ENCODE results near the gene EHD3.

The EHD3 gene

DNA sequence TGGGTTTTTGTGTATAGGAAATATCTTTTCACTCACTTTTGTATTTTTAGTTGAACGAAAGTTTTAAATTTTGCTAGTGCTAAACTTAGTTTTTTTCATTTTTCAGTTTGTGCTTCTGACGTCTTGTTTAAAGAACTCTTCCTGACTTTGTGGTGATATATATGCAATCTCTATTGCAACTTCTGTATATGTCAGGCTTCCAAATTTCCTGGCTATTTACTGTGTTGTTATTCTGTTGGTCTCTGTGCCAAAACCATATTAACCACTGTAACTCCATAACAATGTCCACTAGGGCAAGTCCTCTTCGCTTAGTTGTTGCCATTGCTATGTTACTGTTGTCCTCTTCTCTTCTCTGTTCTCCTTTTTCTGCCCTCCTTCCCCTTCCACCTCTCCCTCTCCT is 3.2 kb upstream of the EHD3 start:
- H3K27ac ChIP-seq (ENCODE audit: low read length, poor library complexity, severe bottlenecking): no peak overlapping the region
- no peak overlapping the region for H2BK120ac ChIP-seq (ENCODE audit: low read depth, low read length)
- no peaks in the 10 kb centered on the region for H3K9me3 ChIP-seq (ENCODE audit: control insufficient read depth, low read length)
- no peak overlapping the region for H2AK5ac ChIP-seq (ENCODE audit: low read length, severe bottlenecking)
- H2BK15ac ChIP-seq (ENCODE audit: low read depth, poor library complexity, severe bottlenecking): no peak overlapping the region
- peaks cover 7% of the 10 kb centered on the region for H3K79me1 ChIP-seq (replicated peaks; ENCODE audit: low read length, poor library complexity, severe bottlenecking)
- H3K4me3 ChIP-seq (ENCODE audit: insufficient read depth in 1 of 2, low read depth in 1 of 2, low read length in 2 of 2): no peak overlapping the region
- peaks cover 0 to 20% of the 10 kb centered on the region in 2 experiments for H3K27me3 ChIP-seq (ENCODE audit: control insufficient read depth in 1 of 2, insufficient read depth in 1 of 2, low read length in 2 of 2)
- no peak overlapping the region for H3K23ac ChIP-seq (ENCODE audit: low read length in 2 of 2)
- no peak overlapping the region for H4K8ac ChIP-seq (ENCODE audit: low read length)
- no peak overlapping the region for H3K9ac ChIP-seq (ENCODE audit: low read length)
- H3K36me3 ChIP-seq (ENCODE audit: control insufficient read depth in 1 of 2, insufficient read depth in 2 of 2, low read depth in 1 of 2, low read length in 2 of 2): no peaks in the 10 kb centered on the region
- no peak for DNase-seq
- H3K14ac ChIP-seq (ENCODE audit: low read length in 2 of 2): no peak overlapping the region
- WGBS: 95% methylated on average over 3 of the region's 3 CpGs
- no peak overlapping the region for H2AFZ ChIP-seq (ENCODE audit: low read depth, low read length)
- no peak overlapping the region for H2BK5ac ChIP-seq (ENCODE audit: low read depth, low read length, poor library complexity, severe bottlenecking)
- H3K18ac ChIP-seq (ENCODE audit: low read depth in 1 of 2, low read length in 2 of 2): no peak overlapping the region
- H3K4me2 ChIP-seq (ENCODE audit: low read length, poor library complexity, severe bottlenecking): no peak overlapping the region
- H2BK12ac ChIP-seq (ENCODE audit: low read length in 2 of 2): no peak overlapping the region
- H4K91ac ChIP-seq (ENCODE audit: low read length): no peak overlapping the region
- no peak overlapping the region for H3K4ac ChIP-seq (ENCODE audit: low read depth in 1 of 2, low read length in 2 of 2)
- peaks cover 11% of the 10 kb centered on the region for H3K4me1 ChIP-seq (ENCODE audit: control insufficient read depth, insufficient read depth, low read depth, low read length)

DNA sequence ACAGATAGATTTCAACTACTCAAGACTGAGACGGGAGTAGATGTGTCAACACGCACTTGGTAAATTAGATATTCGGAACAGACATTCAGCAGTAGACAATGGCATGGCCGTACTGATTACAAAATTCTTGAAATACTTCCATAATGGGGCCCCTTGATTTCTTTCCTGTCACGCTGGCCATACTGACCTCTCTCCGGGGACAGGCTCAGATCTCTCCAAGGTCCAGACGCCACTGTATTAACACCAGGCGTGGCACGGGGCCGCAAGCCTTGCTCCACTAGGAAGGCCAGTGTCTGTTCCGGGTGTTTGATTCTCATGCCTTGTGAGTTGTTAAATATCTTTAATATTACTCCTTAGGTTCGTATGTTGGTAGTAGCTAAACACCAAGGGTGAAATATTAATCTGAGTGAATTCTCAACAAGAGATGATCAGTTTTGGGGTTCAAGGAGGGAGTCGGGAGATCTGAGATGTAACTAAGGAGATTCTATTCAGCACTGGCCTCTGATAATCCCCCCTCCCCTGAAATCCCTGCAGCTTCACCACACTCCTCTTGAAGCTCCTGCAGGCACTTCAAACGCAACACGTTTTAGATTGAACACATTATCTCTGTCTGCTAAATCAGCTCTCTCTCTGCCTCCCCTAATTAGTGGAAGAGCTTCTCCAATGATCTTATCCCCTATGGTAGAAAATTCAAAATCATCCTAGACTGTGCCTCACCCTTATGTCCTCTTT is 2.2 kb upstream of the EHD3 start:
- no peak overlapping the region for H2AFZ ChIP-seq (ENCODE audit: low read depth, low read length)
- H3K79me1 ChIP-seq (replicated peaks; ENCODE audit: low read length, poor library complexity, severe bottlenecking): peaks cover 11% of the 10 kb centered on the region
- no peak overlapping the region for H2BK15ac ChIP-seq (ENCODE audit: low read depth, poor library complexity, severe bottlenecking)
- H2AK5ac ChIP-seq (ENCODE audit: low read length, severe bottlenecking): no peak overlapping the region
- peaks cover 0 to 13% of the 10 kb centered on the region in 2 experiments for H3K27me3 ChIP-seq (ENCODE audit: control insufficient read depth in 1 of 2, insufficient read depth in 1 of 2, low read length in 2 of 2)
- H3K4me2 ChIP-seq (ENCODE audit: low read length, poor library complexity, severe bottlenecking): no peak overlapping the region
- H3K36me3 ChIP-seq (ENCODE audit: control insufficient read depth in 1 of 2, insufficient read depth in 2 of 2, low read depth in 1 of 2, low read length in 2 of 2): no peaks in the 10 kb centered on the region
- no peak overlapping the region for H3K27ac ChIP-seq (ENCODE audit: low read length, poor library complexity, severe bottlenecking)
- no peaks in the 10 kb centered on the region for H3K9me3 ChIP-seq (ENCODE audit: control insufficient read depth, low read length)
- no peak for DNase-seq
- H2BK5ac ChIP-seq (ENCODE audit: low read depth, low read length, poor library complexity, severe bottlenecking): no peak overlapping the region
- no peak overlapping the region for H3K14ac ChIP-seq (ENCODE audit: low read length in 2 of 2)
- H2BK120ac ChIP-seq (ENCODE audit: low read depth, low read length): no peak overlapping the region
- H4K8ac ChIP-seq (ENCODE audit: low read length): no peak overlapping the region
- no peak overlapping the region for H3K4ac ChIP-seq (ENCODE audit: low read depth in 1 of 2, low read length in 2 of 2)
- H3K18ac ChIP-seq (ENCODE audit: low read depth in 1 of 2, low read length in 2 of 2): no peak overlapping the region
- no peak overlapping the region for H3K23ac ChIP-seq (ENCODE audit: low read length in 2 of 2)
- 63% methylated on average over 15 of the region's 15 CpGs for WGBS
- peaks cover 15% of the 10 kb centered on the region for H3K4me1 ChIP-seq (ENCODE audit: control insufficient read depth, insufficient read depth, low read depth, low read length)
- H3K9ac ChIP-seq (ENCODE audit: low read length): no peak overlapping the region
- no peak overlapping the region for H4K91ac ChIP-seq (ENCODE audit: low read length)
- H2BK12ac ChIP-seq (ENCODE audit: low read length in 2 of 2): no peak overlapping the region
- no peak overlapping the region for H3K4me3 ChIP-seq (ENCODE audit: insufficient read depth in 1 of 2, low read depth in 1 of 2, low read length in 2 of 2)

DNA sequence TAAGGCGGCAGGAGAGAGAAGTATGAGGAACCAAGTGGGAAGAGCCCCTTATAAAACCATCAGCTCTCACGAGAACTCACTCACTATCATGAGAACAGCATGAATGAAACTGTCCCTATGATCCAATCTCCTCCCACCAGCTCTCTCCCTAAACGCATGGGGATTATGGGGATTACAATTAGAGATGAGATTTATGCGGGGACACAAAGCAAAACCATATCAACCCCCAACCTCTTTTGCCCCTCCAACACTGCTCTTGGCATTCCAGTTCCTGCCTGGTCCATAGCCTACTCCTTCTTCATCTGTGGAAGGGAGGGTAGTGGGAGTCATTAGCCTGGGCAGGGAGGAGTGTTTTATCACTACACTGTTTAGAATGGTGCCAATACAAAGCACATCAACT is 1.4 kb upstream of the EHD3 start:
- no peak overlapping the region for H2AK5ac ChIP-seq (ENCODE audit: low read length, severe bottlenecking)
- no peak overlapping the region for H2BK120ac ChIP-seq (ENCODE audit: low read depth, low read length)
- no peak overlapping the region for H2BK12ac ChIP-seq (ENCODE audit: low read length in 2 of 2)
- no peak overlapping the region for H3K9ac ChIP-seq (ENCODE audit: low read length)
- H3K36me3 ChIP-seq (ENCODE audit: control insufficient read depth in 1 of 2, insufficient read depth in 2 of 2, low read depth in 1 of 2, low read length in 2 of 2): peaks cover 0 to 2% of the 10 kb centered on the region in 2 experiments
- H4K8ac ChIP-seq (ENCODE audit: low read length): no peak overlapping the region
- peaks cover 0 to 6% of the 10 kb centered on the region in 2 experiments for H3K27me3 ChIP-seq (ENCODE audit: control insufficient read depth in 1 of 2, insufficient read depth in 1 of 2, low read length in 2 of 2)
- no peak overlapping the region for H4K91ac ChIP-seq (ENCODE audit: low read length)
- H3K4me3 ChIP-seq (ENCODE audit: insufficient read depth in 1 of 2, low read depth in 1 of 2, low read length in 2 of 2): no peak overlapping the region
- no peak overlapping the region for H2BK5ac ChIP-seq (ENCODE audit: low read depth, low read length, poor library complexity, severe bottlenecking)
- H3K18ac ChIP-seq (ENCODE audit: low read depth in 1 of 2, low read length in 2 of 2): no peak overlapping the region
- H3K4ac ChIP-seq (ENCODE audit: low read depth in 1 of 2, low read length in 2 of 2): no peak overlapping the region
- H3K14ac ChIP-seq (ENCODE audit: low read length in 2 of 2): no peak overlapping the region
- 50% methylated on average over 1 of the region's 4 CpGs for WGBS
- H3K79me1 ChIP-seq (replicated peaks; ENCODE audit: low read length, poor library complexity, severe bottlenecking): peaks cover 13% of the 10 kb centered on the region
- H3K4me1 ChIP-seq (ENCODE audit: control insufficient read depth, insufficient read depth, low read depth, low read length): peaks cover 15% of the 10 kb centered on the region
- no peak overlapping the region for H3K4me2 ChIP-seq (ENCODE audit: low read length, poor library complexity, severe bottlenecking)
- H2AFZ ChIP-seq (ENCODE audit: low read depth, low read length): no peak overlapping the region
- no peak for DNase-seq
- no peak overlapping the region for H2BK15ac ChIP-seq (ENCODE audit: low read depth, poor library complexity, severe bottlenecking)
- no peak overlapping the region for H3K27ac ChIP-seq (ENCODE audit: low read length, poor library complexity, severe bottlenecking)
- H3K9me3 ChIP-seq (ENCODE audit: control insufficient read depth, low read length): no peaks in the 10 kb centered on the region
- no peak overlapping the region for H3K23ac ChIP-seq (ENCODE audit: low read length in 2 of 2)

DNA sequence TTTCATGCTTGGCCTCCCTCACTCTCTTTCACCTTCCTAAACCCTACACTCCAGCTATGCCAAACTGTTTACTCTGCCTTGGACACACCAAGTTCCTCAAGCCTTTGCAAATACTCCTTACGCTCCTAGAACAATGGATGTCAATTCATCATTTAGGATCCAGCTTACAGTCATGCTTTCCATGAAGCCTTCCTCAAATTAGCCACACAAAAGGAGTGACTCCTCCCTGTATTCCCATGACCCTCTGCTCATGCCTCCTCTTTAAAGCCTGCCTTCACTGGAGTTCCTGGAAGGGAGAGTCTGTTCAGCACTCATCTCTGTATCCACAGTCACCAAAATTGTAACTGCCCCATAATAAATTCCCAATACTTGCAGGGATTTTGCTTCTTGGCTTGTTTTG is 721 bp upstream of the EHD3 start:
- no peaks in the 10 kb centered on the region for H3K27me3 ChIP-seq (ENCODE audit: control insufficient read depth in 1 of 2, insufficient read depth in 1 of 2, low read length in 2 of 2)
- H2BK5ac ChIP-seq (ENCODE audit: low read depth, low read length, poor library complexity, severe bottlenecking): no peak overlapping the region
- no peak overlapping the region for H3K4ac ChIP-seq (ENCODE audit: low read depth in 1 of 2, low read length in 2 of 2)
- H2AK5ac ChIP-seq (ENCODE audit: low read length, severe bottlenecking): no peak overlapping the region
- H3K4me1 ChIP-seq (ENCODE audit: control insufficient read depth, insufficient read depth, low read depth, low read length): peaks cover 15% of the 10 kb centered on the region
- peaks cover 0 to 2% of the 10 kb centered on the region in 2 experiments for H3K36me3 ChIP-seq (ENCODE audit: control insufficient read depth in 1 of 2, insufficient read depth in 2 of 2, low read depth in 1 of 2, low read length in 2 of 2)
- peak; percentile 24 for DNase-seq
- no peaks in the 10 kb centered on the region for H3K9me3 ChIP-seq (ENCODE audit: control insufficient read depth, low read length)
- no peak overlapping the region for H2BK12ac ChIP-seq (ENCODE audit: low read length in 2 of 2)
- no peak overlapping the region for H2BK120ac ChIP-seq (ENCODE audit: low read depth, low read length)
- peak overlapping the region; percentile 83 for H3K9ac ChIP-seq (ENCODE audit: low read length)
- H3K23ac ChIP-seq (ENCODE audit: low read length in 2 of 2): no peak overlapping the region
- H3K14ac ChIP-seq (ENCODE audit: low read length in 2 of 2): no peak overlapping the region
- H2AFZ ChIP-seq (ENCODE audit: low read depth, low read length): peak overlapping the region; percentile 53
- 92% methylated on average over 1 of the region's 1 CpG for WGBS
- no peak overlapping the region for H4K8ac ChIP-seq (ENCODE audit: low read length)
- no peak overlapping the region for H2BK15ac ChIP-seq (ENCODE audit: low read depth, poor library complexity, severe bottlenecking)
- peaks cover 13% of the 10 kb centered on the region for H3K79me1 ChIP-seq (replicated peaks; ENCODE audit: low read length, poor library complexity, severe bottlenecking)
- no peak overlapping the region for H3K27ac ChIP-seq (ENCODE audit: low read length, poor library complexity, severe bottlenecking)
- peak overlapping the region in 1 of 2 experiments; percentile 85 for H3K4me3 ChIP-seq (ENCODE audit: insufficient read depth in 1 of 2, low read depth in 1 of 2, low read length in 2 of 2)
- no peak overlapping the region for H3K4me2 ChIP-seq (ENCODE audit: low read length, poor library complexity, severe bottlenecking)
- H4K91ac ChIP-seq (ENCODE audit: low read length): no peak overlapping the region
- H3K18ac ChIP-seq (ENCODE audit: low read depth in 1 of 2, low read length in 2 of 2): no peak overlapping the region
